H1 (cell line): Measurements from ENCODE around the gene HTR1D. TPM values are rescaled to one million over a fixed set of nuclear protein-coding genes. Genes with fewer than 3 reads are reported as not detected.

Experiments used
- ASH2L ChIP-seq: fragments of 200-600, 300-600 bp; sonication (generic); IDR thresholded peaks from one replicate; pipeline ENCODE4 v1.7.1; 2017; ENCODE audit warnings: low read length
- BRCA1 ChIP-seq: IDR thresholded peaks from 2 replicates; pipeline ENCODE4 v1.6.1; 2012; ENCODE audit warnings: low read depth, low read length, improper control_type of control experiment
- CREB1 ChIP-seq: IDR thresholded peaks from 2 replicates; pipeline ENCODE4 v1.6.1; 2012; ENCODE audit warnings: inconsistent platforms
- EZH2 ChIP-seq: fragments of 200-600 bp; sonication (generic); IDR thresholded peaks from 2 replicates; pipeline ENCODE4 v1.7.1; 2012; ENCODE audit warnings: low read depth, mild to moderate bottlenecking, moderate library complexity, low read length, inconsistent platforms; ENCODE audit not compliant: severe bottlenecking
- KDM5A ChIP-seq: fragments of 200-600 bp; IDR thresholded peaks from 2 replicates; pipeline ENCODE4 v1.7.1; 2012; ENCODE audit warnings: mild to moderate bottlenecking, low read length, inconsistent platforms, mixed read lengths
- NANOG ChIP-seq: IDR thresholded peaks from 2 replicates; pipeline ENCODE4 v1.6.1; 2011; ENCODE audit warnings: low read length, low read depth, mild to moderate bottlenecking, inconsistent platforms; ENCODE audit not compliant: insufficient read depth, poor library complexity, severe bottlenecking
- RXRA ChIP-seq: IDR thresholded peaks from 2 replicates; pipeline ENCODE4 v1.6.1; 2011; ENCODE audit warnings: low read depth, mild to moderate bottlenecking, low read length, moderate library complexity; ENCODE audit not compliant: insufficient read depth
- SIN3A ChIP-seq, 2 experiments: IDR thresholded peaks in 1 of 2; conservative IDR thresholded peaks in 1 of 2; 2 replicates each; pipeline ENCODE4 v1.6.1; 2011 to 2012; ENCODE audit warnings: low read length in 2 of 2, improper control_type of control experiment in 1 of 2, low read depth in 1 of 2, mild to moderate bottlenecking in 1 of 2
- SP1 ChIP-seq: IDR thresholded peaks from 2 replicates; pipeline ENCODE4 v1.6.1; 2011; ENCODE audit warnings: low read depth, low read length
- polyA plus RNA-seq, 7 experiments: library from polyadenylated mRNA; depleted of rRNA in 3 of 7; stranded (reverse) in 5 of 7; unstranded in 2 of 7; fragments of >200 nt in 5 of 7; fragments of 200-250 nt in 2 of 7; gene quantifications; 1 replicate in 5 of 7; 2 replicates in 1 of 7; 4 replicates in 1 of 7; pipeline versions ENCODE4 v1.2.1 to v1.2.3, GENCODE V29; 2011 to 2013; ENCODE audit warnings: missing spikeins in 2 of 7, mixed read lengths in 2 of 7
- total RNA-seq: library from RNA; stranded (reverse); fragmentation: NEBNext Ultra II Directional; extraction: Animal tissue kit (Norgen Biotek cat#: 25700); gene quantifications from 2 replicates; pipeline ENCODE4 v1.2.1, GENCODE V29; 2021
- TF ChIP-seq, protein P1 (sequence below): IDR thresholded peaks from 2 replicates; pipeline ENCODE4 v1.6.1; 2012; ENCODE audit warnings: inconsistent platforms
- TF ChIP-seq, protein P2 (sequence below): IDR thresholded peaks from 2 replicates; pipeline ENCODE4 v1.6.1; 2012; ENCODE audit warnings: inconsistent platforms
- TF ChIP-seq, protein P3 (sequence below): IDR thresholded peaks from 2 replicates; pipeline ENCODE4 v1.6.1; 2011; ENCODE audit warnings: low read depth, mild to moderate bottlenecking, low read length; ENCODE audit not compliant: insufficient read depth

Gene HTR1D
- total and polyA plus RNA-seq, 2 of the 8 experiments (the other 6 are each of a cell fraction or from before 2014, with no cell fraction given) = 8.8 to 11.5 TPM

- no peak for TF ChIP-seq KDM5A
- TF ChIP-seq BRCA1 = no peak
- TF ChIP-seq, protein P1, sequence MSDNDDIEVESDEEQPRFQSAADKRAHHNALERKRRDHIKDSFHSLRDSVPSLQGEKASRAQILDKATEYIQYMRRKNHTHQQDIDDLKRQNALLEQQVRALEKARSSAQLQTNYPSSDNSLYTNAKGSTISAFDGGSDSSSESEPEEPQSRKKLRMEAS = no peak
- peak; percentile 66 for TF ChIP-seq ASH2L
- no peak for TF ChIP-seq EZH2
- TF ChIP-seq SP1 = no peak
- TF ChIP-seq, protein P2, sequence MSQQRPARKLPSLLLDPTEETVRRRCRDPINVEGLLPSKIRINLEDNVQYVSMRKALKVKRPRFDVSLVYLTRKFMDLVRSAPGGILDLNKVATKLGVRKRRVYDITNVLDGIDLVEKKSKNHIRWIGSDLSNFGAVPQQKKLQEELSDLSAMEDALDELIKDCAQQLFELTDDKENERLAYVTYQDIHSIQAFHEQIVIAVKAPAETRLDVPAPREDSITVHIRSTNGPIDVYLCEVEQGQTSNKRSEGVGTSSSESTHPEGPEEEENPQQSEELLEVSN = 0 out of 2 replicates have a peak, but pooled peaks have one; percentile 40
- TF ChIP-seq RXRA = no peak
- TF ChIP-seq CREB1 = no peak
- TF ChIP-seq NANOG = no peak
- TF ChIP-seq SIN3A (conservative IDR thresholded peaks at IDR 0.05 in 1 of 2, IDR thresholded peaks at IDR 0.05 in 1 of 2; ENCODE audit: low read depth in 1 of 2, low read length in 2 of 2) = peak in 1 of 2 experiments; percentile 80; a peak in 2 of 4 replicates
- TF ChIP-seq, protein P3, sequence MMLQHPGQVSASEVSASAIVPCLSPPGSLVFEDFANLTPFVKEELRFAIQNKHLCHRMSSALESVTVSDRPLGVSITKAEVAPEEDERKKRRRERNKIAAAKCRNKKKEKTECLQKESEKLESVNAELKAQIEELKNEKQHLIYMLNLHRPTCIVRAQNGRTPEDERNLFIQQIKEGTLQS = no peak
- TF ChIP-seq, all 59 proteins: peak for 10
Observed at GRCh38 chr1:23177438-23178380, 39.6 kb downstream of the HTR1D start (continued).
